ENCODE results near the gene SLC38A10. TPM values are rescaled to one million over a fixed set of nuclear protein-coding genes. Genes with fewer than 3 reads are reported as not detected.

Gene SLC38A10
- total RNA-seq, 1 experiment from 2014 or later, result 43.8 TPM

DNA sequence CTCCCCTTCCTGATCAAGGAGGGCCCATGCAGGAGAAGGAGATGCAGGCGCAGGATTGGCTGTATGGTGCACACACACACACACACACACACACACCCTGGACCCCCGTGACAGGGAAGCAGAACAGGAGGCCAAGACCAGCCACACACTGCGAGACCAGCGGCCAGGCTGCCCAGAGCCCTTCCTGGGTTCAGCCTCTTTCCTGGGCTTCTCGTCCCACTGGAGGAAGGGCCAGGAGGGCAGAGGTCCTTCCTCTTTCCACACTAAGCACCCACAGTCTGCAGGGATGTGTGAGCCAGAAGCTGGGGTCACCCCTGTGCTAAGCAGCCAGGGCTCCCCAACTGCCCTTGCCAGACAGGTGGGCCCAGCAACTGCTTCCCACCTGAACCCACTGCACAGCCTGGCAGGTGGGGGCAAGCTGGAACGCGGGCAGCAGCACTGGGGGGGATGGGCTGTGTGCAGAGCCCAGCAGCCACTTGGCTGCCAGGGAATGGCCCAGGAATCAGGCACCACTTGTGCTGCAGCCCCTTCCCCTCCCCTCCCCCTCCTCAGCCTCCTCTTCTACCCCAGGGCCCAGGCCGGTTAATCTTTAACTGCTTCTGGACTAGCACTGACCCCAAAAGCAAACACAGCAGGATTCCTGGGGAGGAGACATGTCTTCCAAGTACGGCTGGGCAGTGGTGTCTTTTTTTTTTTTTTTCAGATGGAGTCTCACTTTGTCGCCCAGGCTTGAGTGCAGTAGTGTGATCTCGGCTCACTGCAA, 44.6 kb upstream of the SLC38A10 start:
- DNase-seq, result peak; percentile 69
- no peak overlapping the region for H2BK5ac ChIP-seq (ENCODE audit: insufficient read length, low read length)
- H3K27me3 ChIP-seq (ENCODE audit: insufficient read depth, low read length), result peaks cover 33% of the 10 kb centered on the region

More for the DNA sequence above, 44.6 kb upstream of the SLC38A10 start:
- TF ChIP-seq, protein P1, sequence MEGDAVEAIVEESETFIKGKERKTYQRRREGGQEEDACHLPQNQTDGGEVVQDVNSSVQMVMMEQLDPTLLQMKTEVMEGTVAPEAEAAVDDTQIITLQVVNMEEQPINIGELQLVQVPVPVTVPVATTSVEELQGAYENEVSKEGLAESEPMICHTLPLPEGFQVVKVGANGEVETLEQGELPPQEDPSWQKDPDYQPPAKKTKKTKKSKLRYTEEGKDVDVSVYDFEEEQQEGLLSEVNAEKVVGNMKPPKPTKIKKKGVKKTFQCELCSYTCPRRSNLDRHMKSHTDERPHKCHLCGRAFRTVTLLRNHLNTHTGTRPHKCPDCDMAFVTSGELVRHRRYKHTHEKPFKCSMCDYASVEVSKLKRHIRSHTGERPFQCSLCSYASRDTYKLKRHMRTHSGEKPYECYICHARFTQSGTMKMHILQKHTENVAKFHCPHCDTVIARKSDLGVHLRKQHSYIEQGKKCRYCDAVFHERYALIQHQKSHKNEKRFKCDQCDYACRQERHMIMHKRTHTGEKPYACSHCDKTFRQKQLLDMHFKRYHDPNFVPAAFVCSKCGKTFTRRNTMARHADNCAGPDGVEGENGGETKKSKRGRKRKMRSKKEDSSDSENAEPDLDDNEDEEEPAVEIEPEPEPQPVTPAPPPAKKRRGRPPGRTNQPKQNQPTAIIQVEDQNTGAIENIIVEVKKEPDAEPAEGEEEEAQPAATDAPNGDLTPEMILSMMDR (conservative IDR thresholded peaks at IDR 0.05), result no peak
- no peaks in the 10 kb centered on the region for H3K79me1 ChIP-seq (ENCODE audit: insufficient read depth, low read depth, low read length, poor library complexity, severe bottlenecking)
- H3K9me3 ChIP-seq (ENCODE audit: control insufficient read depth, low read depth, low read length), result no peaks in the 10 kb centered on the region
- no peak overlapping the region for H4K5ac ChIP-seq (ENCODE audit: insufficient read length, low read depth, low read length)
- H2AK5ac ChIP-seq (ENCODE audit: insufficient read length, low read length), result no peak overlapping the region
- H3K4ac ChIP-seq (ENCODE audit: low read depth, low read length), result no peak overlapping the region
- no peaks in the 10 kb centered on the region; the same call in 1 of the 2 replicates for H3K4me1 ChIP-seq (ENCODE audit: insufficient read depth, low read length)
- no peak overlapping the region for H3K4me2 ChIP-seq (ENCODE audit: insufficient read depth, insufficient read length, low read length)
- no peaks in the 10 kb centered on the region for H3K9me3 Mint-ChIP-seq
- H3K9ac ChIP-seq (ENCODE audit: extremely low read depth, insufficient read length, low read length), result no peak overlapping the region
- no peak overlapping the region for H3T11ph ChIP-seq (ENCODE audit: low read length)
- no peak overlapping the region for H3K18ac ChIP-seq (ENCODE audit: insufficient read length, low read depth, low read length)
- no peaks in the 10 kb centered on the region for H3K36me3 Mint-ChIP-seq (ENCODE audit: insufficient read depth in 1 of 3, low read depth in 3 of 3)
- no peak overlapping the region for H3K56ac ChIP-seq (ENCODE audit: insufficient read length, low read depth, low read length)
- no peak overlapping the region for H4K91ac ChIP-seq (ENCODE audit: insufficient read length, low read depth, low read length)
- peaks cover 17% of the 10 kb centered on the region for H3K23me2 ChIP-seq (ENCODE audit: insufficient read length, low read depth, low read length, poor library complexity, severe bottlenecking)
- no peak overlapping the region for H3K27ac Mint-ChIP-seq
- H2BK20ac ChIP-seq (ENCODE audit: low read depth, low read length, poor library complexity, severe bottlenecking), result no peak overlapping the region
- no peaks in the 10 kb centered on the region for H3K79me2 ChIP-seq (ENCODE audit: insufficient read depth, low read length)
- H3K27me3 Mint-ChIP-seq (ENCODE audit: low read depth), result peaks cover 60% of the 10 kb centered on the region
- no peak overlapping the region for H4K8ac ChIP-seq (replicated peaks; ENCODE audit: insufficient read length, low read depth, low read length)
- H2AFZ ChIP-seq (ENCODE audit: low read length), result no peak overlapping the region
- no CpG with 5 or more reads among the region's 11 CpGs for WGBS (ENCODE audit: extremely low coverage, insufficient read length, low lambda C conversion rate)
- no peak overlapping the region for H3K27ac ChIP-seq (ENCODE audit: insufficient read length, low read depth, low read length)
- no peak overlapping the region for H3K14ac ChIP-seq (ENCODE audit: insufficient read depth, low read length)
- no peak overlapping the region for H2BK12ac ChIP-seq (ENCODE audit: insufficient read length, low read depth, low read length)
- no peak overlapping the region for H2BK120ac ChIP-seq (ENCODE audit: low read depth, low read length, poor library complexity, severe bottlenecking)
- no peak overlapping the region for H3K23ac ChIP-seq (ENCODE audit: insufficient read length, low read depth, low read length)
- H2BK15ac ChIP-seq (ENCODE audit: low read depth, low read length), result no peak overlapping the region
- H4K20me1 ChIP-seq (ENCODE audit: control insufficient read depth, insufficient read depth, insufficient read length), result no peaks in the 10 kb centered on the region
- H3K4me1 Mint-ChIP-seq, result peaks cover 28 to 55% of the 10 kb centered on the region in 2 experiments
- peak overlapping the region in 1 of 2 experiments; percentile 67; a peak in 2 of 5 replicates for H3K4me3 Mint-ChIP-seq

Measured in H9 (cell line).